HT1080 (cell line): ENCODE measurements around the gene KRTAP9-7. TPM values are rescaled to one million over a fixed set of nuclear protein-coding genes. Genes with fewer than 3 reads are reported as not detected.
A peak's percentile ranks its signal among the peaks of the same experiment; 100 is the strongest.

Experiments used
- DNase-seq: peaks from one replicate; pipeline ENCODE4 v3.0.0-alpha.2; 2015; ENCODE audit warnings: low read depth
- small RNA-seq: library from RNA; depleted of rRNA; stranded (forward); fragments of <200 nt; gene quantifications from one replicate; pipeline ENCODE3, GENCODE V24; 2014
- total RNA-seq: library from RNA; depleted of rRNA; stranded (reverse); fragments of >200 nt; shearing (Covaris generic); gene quantifications from 2 replicates; pipeline ENCODE4 v1.2.3, GENCODE V29; 2014; rRNA removed

The KRTAP9-7 gene
- total RNA-seq, 1 experiment from 2014 or later, result not detected

GRCh38 chr17:41318231-41318630 lies 42.7 kb downstream of the KRTAP9-7 start:
- no peak for DNase-seq

- DNase-seq, result peak; percentile 46
Observed at GRCh38 chr17:41322094-41322902, 46.8 kb downstream of the KRTAP9-7 start.

- no peak for DNase-seq
Observed at GRCh38 chr17:41322903-41323895, 47.7 kb downstream of the KRTAP9-7 start.

GRCh38 chr17:41324180-41325075 lies 48.9 kb downstream of the KRTAP9-7 start:
- DNase-seq, result no peak

- no peak for DNase-seq
Observed at GRCh38 chr17:41325126-41325525, 49.6 kb downstream of the KRTAP9-7 start.

GRCh38 chr17:41325611-41326010 lies 50.1 kb downstream of the KRTAP9-7 start:
- no peak for DNase-seq

Small RNA genes lying within 50 kb of the gene (small RNA-seq; reads per million reads assigned to genes)
- not detected for gene KRTAP9-10P

Other genes with a start within 250 kb of the KRTAP9-7 start
- gene KRTAP1-5, start 248.5 kb upstream of the KRTAP9-7 start, total RNA-seq, result not detected in 2 replicates
- not detected in 2 replicates for gene KRTAP1-4, start 245.5 kb upstream of the KRTAP9-7 start, total RNA-seq
- gene KRTAP1-3, start 240.8 kb upstream of the KRTAP9-7 start, total RNA-seq, result not detected in 2 replicates
- gene KRTAP1-1, start 234.2 kb upstream of the KRTAP9-7 start, total RNA-seq, result not detected in 2 replicates
- 2.0 TPM in 1 of 2 replicates, not detected in the other for gene KRTAP2-1, start 228.4 kb upstream of the KRTAP9-7 start, total RNA-seq
- gene KRTAP2-2, start 220.5 kb upstream of the KRTAP9-7 start, total RNA-seq, result not detected in 2 replicates
- gene KRTAP2-3, start 215.6 kb upstream of the KRTAP9-7 start, total RNA-seq, result 1.2 and 6.2 TPM in 2 replicates
- not detected in 2 replicates for gene KRTAP2-4, start 209.8 kb upstream of the KRTAP9-7 start, total RNA-seq
- not detected in 2 replicates for gene KRTAP4-7, start 191.5 kb upstream of the KRTAP9-7 start, total RNA-seq
- gene KRTAP4-8, start 177.6 kb upstream of the KRTAP9-7 start, total RNA-seq, result not detected in 2 replicates
- not detected in 2 replicates for gene KRTAP4-16, start 173.5 kb upstream of the KRTAP9-7 start, total RNA-seq
- gene KRTAP4-9, start 170.3 kb upstream of the KRTAP9-7 start, total RNA-seq, result 0.29 and 0.57 TPM in 2 replicates
- not detected in 2 replicates for gene KRTAP4-11, start 157.3 kb upstream of the KRTAP9-7 start, total RNA-seq
- not detected in 2 replicates for gene KRTAP4-12, start 151.5 kb upstream of the KRTAP9-7 start, total RNA-seq
- not detected in 2 replicates for gene KRTAP4-6, start 135.2 kb upstream of the KRTAP9-7 start, total RNA-seq
- gene KRTAP4-5, start 125.9 kb upstream of the KRTAP9-7 start, total RNA-seq, result not detected in 2 replicates
- gene KRTAP4-4, start 115.0 kb upstream of the KRTAP9-7 start, total RNA-seq, result not detected in 2 replicates
- gene KRTAP4-3, start 107.5 kb upstream of the KRTAP9-7 start, total RNA-seq, result not detected in 2 replicates
- gene KRTAP4-2, start 97.5 kb upstream of the KRTAP9-7 start, total RNA-seq, result not detected in 2 replicates
- gene KRTAP4-1, start 90.8 kb upstream of the KRTAP9-7 start, total RNA-seq, result not detected in 2 replicates
- gene KRTAP9-1, start 85.8 kb upstream of the KRTAP9-7 start, total RNA-seq, result not detected in 2 replicates
- gene KRTAP9-2, start 49.0 kb upstream of the KRTAP9-7 start, total RNA-seq, result not detected in 2 replicates
- gene KRTAP9-3, start 43.2 kb upstream of the KRTAP9-7 start, total RNA-seq, result not detected in 2 replicates
- gene KRTAP9-8, start 37.7 kb upstream of the KRTAP9-7 start, total RNA-seq, result not detected in 2 replicates
- gene KRTAP9-4, start 26.0 kb upstream of the KRTAP9-7 start, total RNA-seq, result not detected in 2 replicates
- gene KRTAP9-9, start 20.3 kb upstream of the KRTAP9-7 start, total RNA-seq, result not detected in 2 replicates
- not detected in 2 replicates for gene KRTAP9-6, start 10.3 kb upstream of the KRTAP9-7 start, total RNA-seq
- gene KRTAP29-1, start 27.2 kb downstream of the KRTAP9-7 start, total RNA-seq, result not detected in 2 replicates
- gene KRTAP16-1, start 33.6 kb downstream of the KRTAP9-7 start, total RNA-seq, result not detected in 2 replicates
- gene KRTAP17-1, start 40.0 kb downstream of the KRTAP9-7 start, total RNA-seq, result not detected in 2 replicates
- not detected in 2 replicates for gene KRT33A, start 75.1 kb downstream of the KRTAP9-7 start, total RNA-seq
- not detected in 2 replicates for gene KRT33B, start 94.1 kb downstream of the KRTAP9-7 start, total RNA-seq
- gene KRT34, start 106.6 kb downstream of the KRTAP9-7 start, total RNA-seq, result 0.80 and 1.2 TPM in 2 replicates
- gene KRT31, start 121.9 kb downstream of the KRTAP9-7 start, total RNA-seq, result not detected in 2 replicates
- not detected in 2 replicates for gene KRT37, start 148.9 kb downstream of the KRTAP9-7 start, total RNA-seq
- gene KRT38, start 165.3 kb downstream of the KRTAP9-7 start, total RNA-seq, result not detected in 2 replicates
- not detected in 2 replicates for gene KRT32, start 191.7 kb downstream of the KRTAP9-7 start, total RNA-seq
- not detected in 2 replicates for gene KRT35, start 205.5 kb downstream of the KRTAP9-7 start, total RNA-seq
- gene KRT36, start 214.2 kb downstream of the KRTAP9-7 start, total RNA-seq, result not detected in 2 replicates
- not detected in 2 replicates for gene KRT13, start 229.9 kb downstream of the KRTAP9-7 start, total RNA-seq
- gene KRT15, start 243.2 kb downstream of the KRTAP9-7 start, total RNA-seq, result 6.8 and 10.9 TPM in 2 replicates